BE2C (cell line): ENCODE data around the gene RNF223.
A peak's percentile ranks its signal among the peaks of the same experiment; 100 is the strongest.

Experiments used
- DNase-seq: peaks from one replicate; pipeline ENCODE4 v3.0.0-alpha.2; 2020
- H3K27me3 ChIP-seq: fragments of 250-450 bp; sonication (Bioruptor Pico); 2 replicates; pipeline ENCODE4 v1.5.1; 2020; ENCODE audit warnings: mild to moderate bottlenecking
- H3K36me3 ChIP-seq: fragments of 250-450 bp; sonication (Bioruptor Pico); 2 replicates; pipeline ENCODE4 v1.5.1; 2020; ENCODE audit warnings: mild to moderate bottlenecking
- H3K4me1 ChIP-seq: fragments of 250-450 bp; sonication (Bioruptor Pico); 2 replicates; pipeline ENCODE4 v1.5.1; 2020
- H3K4me3 ChIP-seq: 2 replicates; pipeline ENCODE4 v1.5.1; 2011; ENCODE audit warnings: low read depth, low read length
- H3K9me3 ChIP-seq: fragments of 250-450 bp; sonication (Bioruptor Pico); 2 replicates; pipeline ENCODE4 v1.5.1; 2020
- CTCF ChIP-seq: IDR thresholded peaks from 2 replicates; pipeline ENCODE4 v1.5.1; 2012; ENCODE audit warnings: mild to moderate bottlenecking, low read depth, low read length

The RNF223 gene

DNA sequence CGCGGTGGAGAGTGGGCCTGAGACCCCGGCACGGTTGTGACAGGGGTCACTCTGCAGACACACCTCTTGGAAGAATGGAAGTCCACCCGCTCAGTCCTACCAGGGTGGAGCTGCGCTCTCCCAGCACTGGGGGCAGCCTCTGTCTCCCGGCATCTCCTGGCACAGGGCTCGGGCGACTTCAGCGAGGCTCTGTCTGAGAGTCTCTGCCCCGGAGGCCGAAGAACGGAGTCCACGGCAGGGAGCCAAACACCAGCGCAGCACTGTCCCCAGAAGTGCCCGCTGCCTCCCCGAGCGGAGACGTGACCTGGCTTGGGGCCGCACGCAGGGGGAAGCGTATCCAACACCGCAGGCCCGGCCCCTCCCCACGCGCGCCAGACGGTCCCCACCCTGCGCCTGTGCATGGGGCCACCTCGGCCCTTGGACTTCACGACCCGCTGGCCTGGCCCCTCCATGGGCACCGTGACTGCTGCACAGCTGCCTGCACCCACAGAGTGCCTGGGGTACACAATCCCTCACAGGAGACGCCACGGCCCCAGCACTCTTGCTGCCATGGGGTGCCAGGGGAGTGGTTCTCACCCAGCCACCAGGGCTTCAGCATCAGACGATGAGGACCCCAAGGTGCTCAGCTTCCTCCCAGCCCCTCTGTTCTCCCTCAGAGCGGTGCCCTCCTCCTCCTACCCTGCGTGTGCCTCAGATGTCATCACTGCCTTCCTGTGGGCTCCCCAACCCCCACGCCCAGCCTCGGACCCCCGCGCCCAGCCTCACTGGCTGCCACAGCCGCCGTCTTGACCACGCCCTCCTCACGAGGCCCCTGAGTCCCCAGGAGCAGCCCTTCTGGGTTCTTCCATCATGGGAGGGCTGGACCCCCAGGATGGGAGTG is 14.9 kb upstream of the RNF223 start:
- Histone ChIP-seq H3K27me3 (no peaks in the 10 kb centered on the region), H3K36me3 (no peaks in the 10 kb centered on the region), H3K9me3 (no peaks in the 10 kb centered on the region), H3K4me3 (no peak overlapping the region), H3K4me1 (no peaks in the 10 kb centered on the region)
- DNase-seq = no peak
- TF ChIP-seq CTCF = no peak

- Histone ChIP-seq H3K36me3 (no peaks in the 10 kb centered on the region), H3K27me3 (no peaks in the 10 kb centered on the region), H3K4me3 (no peak overlapping the region), H3K4me1 (no peaks in the 10 kb centered on the region), H3K9me3 (no peaks in the 10 kb centered on the region)
- DNase-seq = peak; percentile 10
- no peak for TF ChIP-seq CTCF
Observed at GRCh38 chr1:1088029-1088800, 14.1 kb upstream of the RNF223 start.

DNA sequence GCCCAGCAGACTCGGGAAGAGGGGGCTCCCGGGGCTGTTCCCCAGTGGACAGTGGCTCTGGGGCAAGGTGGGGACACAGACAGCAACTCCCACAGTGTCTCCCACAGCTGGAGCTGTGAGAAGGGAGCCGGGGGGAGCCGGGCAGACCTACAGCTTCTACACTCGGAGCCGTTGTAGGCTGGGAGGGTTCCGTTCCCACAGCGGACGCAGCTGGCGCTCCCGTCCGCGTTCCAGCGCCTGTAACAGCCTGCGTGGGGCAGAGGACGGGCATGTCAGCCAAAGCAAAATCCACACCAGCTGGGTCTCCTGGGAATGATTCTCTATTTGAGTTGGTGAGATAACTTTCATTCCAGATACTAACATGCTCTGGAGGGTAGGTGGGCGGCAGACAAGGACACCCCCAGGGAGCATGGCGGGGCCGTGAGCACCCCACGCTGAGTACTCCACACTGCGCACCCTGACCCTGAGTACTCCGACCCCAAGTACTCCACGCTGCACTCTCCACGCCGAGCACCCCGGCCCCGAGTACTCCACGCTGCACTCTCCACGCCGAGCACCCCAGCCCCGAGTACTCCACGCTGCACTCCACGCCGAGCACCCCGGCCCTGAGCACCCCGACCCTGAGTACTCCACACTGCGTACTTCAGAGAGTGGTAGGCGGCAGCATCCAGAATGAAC is 13.4 kb upstream of the RNF223 start:
- Histone ChIP-seq H3K36me3 (no peaks in the 10 kb centered on the region), H3K9me3 (no peaks in the 10 kb centered on the region), H3K4me1 (no peaks in the 10 kb centered on the region), H3K27me3 (no peaks in the 10 kb centered on the region), H3K4me3 (no peak overlapping the region)
- DNase-seq = no peak
- TF ChIP-seq CTCF = no peak

GRCh38 chr1:1086911-1087341 is 12.8 kb upstream of the RNF223 start:
- no peak overlapping the region for H3K4me3 ChIP-seq
- no peak for TF ChIP-seq CTCF

DNA sequence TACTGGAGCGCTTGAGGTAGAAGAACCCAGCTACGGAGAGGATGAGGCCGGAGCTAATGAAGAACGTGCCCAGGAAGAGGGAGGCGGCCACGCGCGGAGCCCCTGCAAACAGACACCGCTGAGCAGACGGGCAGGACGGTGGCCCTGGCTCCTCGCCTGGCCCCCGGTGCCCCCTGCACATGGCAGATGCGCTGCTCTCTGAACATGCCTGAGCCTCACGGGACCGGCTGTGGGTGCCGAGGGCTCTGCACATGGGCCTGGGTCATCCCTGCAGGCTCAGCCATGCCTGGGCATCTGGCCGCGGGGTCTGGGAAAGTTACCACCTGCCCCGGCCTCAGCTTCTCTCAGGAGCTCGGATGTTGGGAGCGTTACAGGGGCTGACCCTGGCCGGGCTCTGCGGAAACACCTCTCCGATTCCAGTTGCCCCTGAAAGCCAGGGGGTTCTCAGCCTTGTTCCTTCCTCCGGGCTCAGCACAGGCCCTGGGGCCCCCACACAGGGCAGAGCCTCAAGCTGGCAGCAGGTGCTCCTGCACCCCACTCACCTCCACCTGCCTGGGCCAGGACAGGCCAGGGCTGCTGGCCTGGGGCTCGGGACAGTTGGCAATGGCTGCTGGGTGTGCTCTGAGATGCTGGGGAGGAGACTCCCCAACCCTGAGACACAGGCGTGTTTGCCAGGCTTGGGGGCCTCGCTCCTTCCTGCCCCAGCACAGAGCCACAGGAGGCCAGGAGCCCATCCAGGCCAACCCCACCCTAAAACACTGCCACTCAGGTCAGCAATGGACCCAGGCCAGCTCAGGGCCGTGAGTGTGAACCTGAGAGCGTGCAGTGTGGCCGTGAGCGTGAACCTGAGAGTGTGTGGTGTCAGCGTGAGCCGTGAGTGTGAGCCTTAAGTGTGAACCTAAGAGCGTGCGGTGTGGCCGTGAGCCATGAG is 12.1 kb upstream of the RNF223 start:
- no peaks in the 10 kb centered on the region for H3K36me3 ChIP-seq
- DNase-seq = peak; percentile 27
- no peak for TF ChIP-seq CTCF

More at GRCh38 chr1:1086911-1087341, 12.8 kb upstream of the RNF223 start:
- Histone ChIP-seq H3K9me3 (no peaks in the 10 kb centered on the region), H3K36me3 (no peaks in the 10 kb centered on the region), H3K4me1 (no peaks in the 10 kb centered on the region), H3K27me3 (no peaks in the 10 kb centered on the region)
- no peak for DNase-seq

More for the DNA sequence above, 12.1 kb upstream of the RNF223 start:
- Histone ChIP-seq H3K4me1 (no peaks in the 10 kb centered on the region), H3K27me3 (no peaks in the 10 kb centered on the region), H3K9me3 (no peaks in the 10 kb centered on the region), H3K4me3 (no peak overlapping the region)
